Esophagus squamous epithelium (tissue), 5 donors: ENCODE measurements around the gene TBCD. TPM values are rescaled to one million over a fixed set of nuclear protein-coding genes. Genes with fewer than 3 reads are reported as not detected.

Experiments used
- DNase-seq: peaks from one replicate; lab custom pipeline; 2025; lab: John Stamatoyannopoulos, UW
- H3K27ac ChIP-seq, 4 donors: fragments of 200-600 bp; sonication (generic); one replicate each; pipeline ENCODE4 v1.5.1; 2016 to 2019; ENCODE audit warnings: mild to moderate bottlenecking in 1 of 4
- H3K27me3 ChIP-seq, 4 donors: fragments of 200-600 bp; sonication (generic); 1 replicate in 3 of 4; 2 replicates in 1 of 4; pipeline versions ENCODE4 v1.5.1 to v1.6.0; 2017 to 2021; ENCODE audit warnings: antibody characterized with exemption in 1 of 4
- H3K36me3 ChIP-seq, 3 donors: fragments of 200-600 bp; sonication (generic); one replicate each; pipeline ENCODE4 v1.5.1; 2016 to 2019
- H3K4me1 ChIP-seq, 3 donors: fragments of 200-600 bp; sonication (generic); one replicate each; pipeline ENCODE4 v1.5.1; 2017 to 2019
- H3K4me3 ChIP-seq, 4 donors: fragments of 200-600 bp; sonication (generic); 1 replicate in 3 of 4; 2 replicates in 1 of 4; pipeline ENCODE4 v1.5.1; 2016 to 2019; ENCODE audit warnings: mild to moderate bottlenecking in 2 of 4, moderate library complexity in 1 of 4
- H3K9me3 ChIP-seq, 3 donors: fragments of 200-600 bp; sonication (generic); one replicate each; pipeline ENCODE4 v1.5.1; 2016 to 2019
- POLR2A ChIP-seq, 4 donors: fragments of 450-650 bp; IDR thresholded peaks; one replicate each; pipeline ENCODE4 v1.6.1; 2017; ENCODE audit warnings: antibody characterized with exemption in 4 of 4, mild to moderate bottlenecking in 4 of 4, moderate library complexity in 3 of 4
- WGBS, 2 donors: methylation state at CpG; one replicate each; pipeline ENCODE4 v1.1.5; 2018; 5-methylcytosine and 5-hydroxymethylcytosine counted together
- intact Hi-C: fragments of 100-400 bp; cut with DNase I; formaldehyde crosslinking; loops from one replicate; pipeline ENCODE4 v1.15.0; 2022
- total RNA-seq, 4 donors: library from RNA; depleted of rRNA; stranded (reverse); fragments of >200 nt; gene quantifications; one replicate each; pipeline ENCODE4 v1.1.0, GENCODE V29; 2016
- TF ChIP-seq, protein P1 (sequence below), 6 experiments: fragments of 450-650 bp in 4 of 6; fragments of 200-600 bp in 2 of 6; sonication (generic) in 2 of 6; IDR thresholded peaks; one replicate each; pipeline ENCODE4 v1.5.1; 2016 to 2019; ENCODE audit warnings: antibody characterized with exemption in 6 of 6, mild to moderate bottlenecking in 4 of 6, moderate library complexity in 4 of 6
- donor health status: DM: yes; HTN: yes; CAD: no.

Gene TBCD
- total RNA-seq, 4 donors from 2014 or later, result 38.8 to 58.3 (median 55.0) TPM

GRCh38 chr17:82869536-82869935 lies 117.7 kb downstream of the TBCD start:
- Histone ChIP-seq H3K9me3 (no peaks in the 10 kb centered on the region), H3K4me3 (no peak overlapping the region), H3K27me3 (no peaks in the 10 kb centered on the region), H3K4me1 (peaks cover 38 to 91% (median 47%) of the 10 kb centered on the region in 3 donors), H3K36me3 (peaks cover 0 to 37% (median 6%) of the 10 kb centered on the region in 3 donors), H3K27ac (no peak overlapping the region)
- DNase-seq, result no peak
- 82 to 94% methylated on average over 5 to 10 of the region's 11 CpGs for WGBS, 2 donors
- no peak for TF ChIP-seq POLR2A (IDR thresholded peaks at IDR 0.05)
- TF ChIP-seq, protein P1, sequence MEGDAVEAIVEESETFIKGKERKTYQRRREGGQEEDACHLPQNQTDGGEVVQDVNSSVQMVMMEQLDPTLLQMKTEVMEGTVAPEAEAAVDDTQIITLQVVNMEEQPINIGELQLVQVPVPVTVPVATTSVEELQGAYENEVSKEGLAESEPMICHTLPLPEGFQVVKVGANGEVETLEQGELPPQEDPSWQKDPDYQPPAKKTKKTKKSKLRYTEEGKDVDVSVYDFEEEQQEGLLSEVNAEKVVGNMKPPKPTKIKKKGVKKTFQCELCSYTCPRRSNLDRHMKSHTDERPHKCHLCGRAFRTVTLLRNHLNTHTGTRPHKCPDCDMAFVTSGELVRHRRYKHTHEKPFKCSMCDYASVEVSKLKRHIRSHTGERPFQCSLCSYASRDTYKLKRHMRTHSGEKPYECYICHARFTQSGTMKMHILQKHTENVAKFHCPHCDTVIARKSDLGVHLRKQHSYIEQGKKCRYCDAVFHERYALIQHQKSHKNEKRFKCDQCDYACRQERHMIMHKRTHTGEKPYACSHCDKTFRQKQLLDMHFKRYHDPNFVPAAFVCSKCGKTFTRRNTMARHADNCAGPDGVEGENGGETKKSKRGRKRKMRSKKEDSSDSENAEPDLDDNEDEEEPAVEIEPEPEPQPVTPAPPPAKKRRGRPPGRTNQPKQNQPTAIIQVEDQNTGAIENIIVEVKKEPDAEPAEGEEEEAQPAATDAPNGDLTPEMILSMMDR (IDR thresholded peaks at IDR 0.05), result no peak
- intact Hi-C loops, result no loop called here

DNA sequence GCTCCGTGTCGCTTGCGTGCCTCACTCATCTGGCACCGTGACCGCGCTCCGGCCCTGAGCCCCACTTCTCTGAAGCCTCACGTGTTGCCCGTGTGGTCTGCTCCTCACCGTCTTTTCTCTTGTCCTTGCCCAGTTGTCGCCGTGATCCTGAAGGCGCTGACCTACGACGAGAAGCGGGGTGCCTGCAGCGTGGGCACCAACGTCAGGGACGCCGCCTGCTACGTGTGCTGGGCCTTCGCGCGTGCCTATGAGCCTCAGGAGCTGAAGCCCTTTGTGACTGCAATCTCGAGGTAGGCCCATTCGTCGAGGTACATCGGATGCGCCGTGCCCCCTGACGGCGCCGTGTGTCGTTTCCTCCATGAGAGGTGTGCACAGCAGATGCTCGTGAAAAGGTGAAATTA lies 118.2 kb downstream of the TBCD start:
- H3K27ac ChIP-seq, result peak overlapping the region in 2 of 4 donors; percentile 84 to 94
- no peaks in the 10 kb centered on the region for H3K9me3 ChIP-seq
- H3K27me3 ChIP-seq, result no peaks in the 10 kb centered on the region
- WGBS, 2 donors, result 93% methylated on average over 24 of the region's 35 CpGs
- TF ChIP-seq, protein P1 (IDR thresholded peaks at IDR 0.05), result no peak
- TF ChIP-seq POLR2A (IDR thresholded peaks at IDR 0.05), result no peak
- H3K36me3 ChIP-seq, result peaks cover 0 to 37% (median 6%) of the 10 kb centered on the region in 3 donors
- no peak for DNase-seq
- intact Hi-C loops, result no loop called here
- no peak overlapping the region for H3K4me3 ChIP-seq
- peaks cover 33 to 91% (median 41%) of the 10 kb centered on the region in 3 donors for H3K4me1 ChIP-seq

DNA sequence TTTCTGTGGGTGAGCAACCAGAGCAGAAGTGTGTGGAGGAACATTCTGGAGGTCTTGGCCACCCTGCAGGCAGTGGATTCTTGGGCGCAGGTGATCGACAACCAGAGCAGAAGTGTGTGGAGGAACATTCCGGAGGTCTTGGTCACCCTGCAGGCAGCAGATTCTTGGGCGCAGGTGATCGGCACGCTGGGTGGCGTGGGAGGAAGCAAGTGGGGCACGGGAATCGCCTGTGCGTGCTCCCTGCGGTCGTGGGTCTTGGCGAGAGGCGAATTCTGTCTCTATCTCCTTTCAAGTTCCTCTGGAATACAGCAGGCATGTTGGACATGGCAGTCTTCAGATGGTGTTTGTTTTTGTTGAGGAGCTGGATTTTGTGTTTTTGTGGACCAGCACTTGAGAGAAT lies 118.7 kb downstream of the TBCD start:
- Histone ChIP-seq H3K4me3 (no peak overlapping the region), H3K27ac (peak overlapping the region; percentile 64 to 95 (median 89)), H3K9me3 (no peaks in the 10 kb centered on the region), H3K4me1 (peaks cover 29 to 91% (median 38%) of the 10 kb centered on the region in 3 donors), H3K36me3 (peaks cover 0 to 37% (median 6%) of the 10 kb centered on the region in 3 donors), H3K27me3 (no peaks in the 10 kb centered on the region)
- WGBS, 2 donors, result 98 to 99% methylated on average over 13 to 14 of the region's 14 CpGs
- TF ChIP-seq, protein P1 (IDR thresholded peaks at IDR 0.05), result no peak
- no peak for TF ChIP-seq POLR2A (IDR thresholded peaks at IDR 0.05)
- no peak for DNase-seq
- intact Hi-C loops, result no loop called here

GRCh38 chr17:82871056-82871775 lies 119.4 kb downstream of the TBCD start:
- peak overlapping the region; percentile 64 to 95 (median 89) for H3K27ac ChIP-seq
- intact Hi-C loops, result no loop called here
- H3K9me3 ChIP-seq, result no peaks in the 10 kb centered on the region
- no peak overlapping the region for H3K4me3 ChIP-seq
- TF ChIP-seq POLR2A (IDR thresholded peaks at IDR 0.05), result no peak
- TF ChIP-seq, protein P1 (IDR thresholded peaks at IDR 0.05), result peak in 3 of 6 experiments; percentile 16 to 48 (median 33)
- H3K4me1 ChIP-seq, result peaks cover 27 to 91% (median 34%) of the 10 kb centered on the region in 3 donors
- no peaks in the 10 kb centered on the region for H3K27me3 ChIP-seq
- peaks cover 0 to 37% (median 6%) of the 10 kb centered on the region in 3 donors for H3K36me3 ChIP-seq
- WGBS, 2 donors, result 63 to 67% methylated on average over 14 to 16 of the region's 31 CpGs
- no peak for DNase-seq
